Measurements from ENCODE around the gene UTS2R.
"Not testable (repeated sequence)": the region's sequence is repeated elsewhere in the genome, so short reads cannot be mapped to it uniquely, and the experiment has no call there.

The UTS2R gene

DNA sequence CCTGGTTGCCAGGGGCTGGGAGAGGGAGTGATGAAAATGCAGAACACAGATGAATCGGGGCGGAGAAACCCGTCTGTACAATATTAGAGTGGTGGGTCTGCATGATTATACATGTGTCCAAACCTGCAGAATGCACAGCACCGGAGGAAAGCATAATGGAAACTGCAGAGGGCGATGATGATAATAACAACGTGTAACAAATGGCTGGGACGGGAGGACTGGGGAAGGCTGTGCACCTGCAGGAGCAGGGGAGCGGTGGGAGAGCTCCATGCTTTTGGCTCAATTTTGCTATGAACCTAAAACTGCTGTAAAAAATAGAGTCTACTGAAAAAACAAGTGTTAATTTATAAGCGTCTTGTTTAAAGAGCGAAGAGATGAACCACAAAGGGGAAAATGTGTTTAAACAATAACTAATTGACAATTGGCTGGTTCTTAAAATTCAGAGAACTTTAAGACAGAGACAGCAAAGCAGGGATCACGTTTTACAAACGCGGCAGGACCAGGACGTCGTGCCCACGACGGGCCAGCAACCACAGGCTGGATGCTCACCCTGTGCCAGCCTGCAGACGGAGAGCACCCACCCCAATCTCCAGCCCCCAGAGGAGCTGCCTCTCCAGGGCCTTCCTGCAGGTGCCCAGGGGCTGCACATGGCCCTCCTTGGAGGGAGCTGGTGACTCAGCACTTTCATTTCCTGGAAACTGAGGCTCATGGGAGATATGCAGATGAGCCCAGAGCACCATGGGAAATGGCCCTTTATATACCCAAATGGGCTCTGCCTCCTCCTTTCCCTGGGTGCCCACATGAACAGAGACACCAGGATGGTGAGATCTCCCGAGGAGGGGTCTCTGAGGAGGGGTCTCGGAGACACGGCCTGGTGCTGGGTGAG lies 12.9 kb upstream of the UTS2R start, which contains the start of gene TEX19:
TEX19 (plus strand) TSS at position 783 of the 886 bp plus-strand sequence. CDS start 2,904 bp downstream, outside the sequence.
- no peak within 1 kb of the TSS for H3K4me3 ChIP-seq (replicated peaks; ENCODE audit: insufficient read depth, low read length)
- H3K27ac ChIP-seq (replicated peaks) = no peak within 1 kb of the TSS; the same call in 1 of the 2 replicates
- DNase-seq (ENCODE audit: low read depth in 1 of 2, low spot score in 1 of 2) = no peak
- H3K27me3 ChIP-seq (ENCODE audit: insufficient read depth, poor library complexity, severe bottlenecking) = no peaks in the 10 kb centered on the region
- TF ChIP-seq, protein P1, sequence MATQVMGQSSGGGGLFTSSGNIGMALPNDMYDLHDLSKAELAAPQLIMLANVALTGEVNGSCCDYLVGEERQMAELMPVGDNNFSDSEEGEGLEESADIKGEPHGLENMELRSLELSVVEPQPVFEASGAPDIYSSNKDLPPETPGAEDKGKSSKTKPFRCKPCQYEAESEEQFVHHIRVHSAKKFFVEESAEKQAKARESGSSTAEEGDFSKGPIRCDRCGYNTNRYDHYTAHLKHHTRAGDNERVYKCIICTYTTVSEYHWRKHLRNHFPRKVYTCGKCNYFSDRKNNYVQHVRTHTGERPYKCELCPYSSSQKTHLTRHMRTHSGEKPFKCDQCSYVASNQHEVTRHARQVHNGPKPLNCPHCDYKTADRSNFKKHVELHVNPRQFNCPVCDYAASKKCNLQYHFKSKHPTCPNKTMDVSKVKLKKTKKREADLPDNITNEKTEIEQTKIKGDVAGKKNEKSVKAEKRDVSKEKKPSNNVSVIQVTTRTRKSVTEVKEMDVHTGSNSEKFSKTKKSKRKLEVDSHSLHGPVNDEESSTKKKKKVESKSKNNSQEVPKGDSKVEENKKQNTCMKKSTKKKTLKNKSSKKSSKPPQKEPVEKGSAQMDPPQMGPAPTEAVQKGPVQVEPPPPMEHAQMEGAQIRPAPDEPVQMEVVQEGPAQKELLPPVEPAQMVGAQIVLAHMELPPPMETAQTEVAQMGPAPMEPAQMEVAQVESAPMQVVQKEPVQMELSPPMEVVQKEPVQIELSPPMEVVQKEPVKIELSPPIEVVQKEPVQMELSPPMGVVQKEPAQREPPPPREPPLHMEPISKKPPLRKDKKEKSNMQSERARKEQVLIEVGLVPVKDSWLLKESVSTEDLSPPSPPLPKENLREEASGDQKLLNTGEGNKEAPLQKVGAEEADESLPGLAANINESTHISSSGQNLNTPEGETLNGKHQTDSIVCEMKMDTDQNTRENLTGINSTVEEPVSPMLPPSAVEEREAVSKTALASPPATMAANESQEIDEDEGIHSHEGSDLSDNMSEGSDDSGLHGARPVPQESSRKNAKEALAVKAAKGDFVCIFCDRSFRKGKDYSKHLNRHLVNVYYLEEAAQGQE (IDR thresholded peaks at IDR 0.05; ENCODE audit: insufficient replicate concordance, low read depth) = no peak
- no peak for TF ChIP-seq SPI1 (IDR thresholded peaks at IDR 0.05; ENCODE audit: borderline replicate concordance, low read depth)
- no peak for TF ChIP-seq GABPA (IDR thresholded peaks at IDR 0.05; ENCODE audit: low read depth)
- TF ChIP-seq POLR2AphosphoS5 (IDR thresholded peaks at IDR 0.05; ENCODE audit: low read depth) = no peak
- TF ChIP-seq, protein P2, sequence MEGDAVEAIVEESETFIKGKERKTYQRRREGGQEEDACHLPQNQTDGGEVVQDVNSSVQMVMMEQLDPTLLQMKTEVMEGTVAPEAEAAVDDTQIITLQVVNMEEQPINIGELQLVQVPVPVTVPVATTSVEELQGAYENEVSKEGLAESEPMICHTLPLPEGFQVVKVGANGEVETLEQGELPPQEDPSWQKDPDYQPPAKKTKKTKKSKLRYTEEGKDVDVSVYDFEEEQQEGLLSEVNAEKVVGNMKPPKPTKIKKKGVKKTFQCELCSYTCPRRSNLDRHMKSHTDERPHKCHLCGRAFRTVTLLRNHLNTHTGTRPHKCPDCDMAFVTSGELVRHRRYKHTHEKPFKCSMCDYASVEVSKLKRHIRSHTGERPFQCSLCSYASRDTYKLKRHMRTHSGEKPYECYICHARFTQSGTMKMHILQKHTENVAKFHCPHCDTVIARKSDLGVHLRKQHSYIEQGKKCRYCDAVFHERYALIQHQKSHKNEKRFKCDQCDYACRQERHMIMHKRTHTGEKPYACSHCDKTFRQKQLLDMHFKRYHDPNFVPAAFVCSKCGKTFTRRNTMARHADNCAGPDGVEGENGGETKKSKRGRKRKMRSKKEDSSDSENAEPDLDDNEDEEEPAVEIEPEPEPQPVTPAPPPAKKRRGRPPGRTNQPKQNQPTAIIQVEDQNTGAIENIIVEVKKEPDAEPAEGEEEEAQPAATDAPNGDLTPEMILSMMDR (IDR thresholded peaks at IDR 0.05; ENCODE audit: insufficient read depth, low read length) = no peak

DNA sequence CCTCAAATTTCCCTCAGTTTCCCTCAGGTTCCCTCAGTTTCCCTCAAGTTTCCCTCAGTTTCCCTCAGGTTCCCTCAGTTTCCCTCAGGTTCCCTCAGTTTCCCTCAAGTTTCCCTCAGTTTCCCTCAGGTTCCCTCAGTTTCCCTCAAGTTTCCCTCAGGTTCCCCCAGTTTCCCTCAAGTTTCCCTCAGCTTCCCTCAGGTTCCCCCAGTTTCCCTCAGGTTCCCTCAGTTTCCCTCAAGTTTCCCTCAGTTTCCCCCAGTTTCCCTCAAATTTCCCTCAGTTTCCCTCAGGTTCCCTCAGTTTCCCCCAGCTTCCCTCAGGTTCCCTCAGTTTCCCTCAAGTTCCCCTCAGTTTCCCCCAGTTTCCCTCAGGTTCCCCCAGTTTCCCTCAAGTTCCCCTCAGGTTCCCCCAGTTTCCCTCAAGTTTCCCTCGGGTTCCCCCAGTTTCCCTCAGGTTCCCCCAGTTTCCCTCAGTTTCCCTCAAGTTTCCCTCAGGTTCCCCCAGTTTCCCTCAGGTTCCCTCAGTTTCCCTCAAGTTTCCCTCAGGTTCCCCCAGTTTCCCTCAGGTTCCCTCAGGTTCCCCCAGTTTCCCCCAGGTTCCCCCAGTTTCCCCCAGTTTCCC lies 12.0 kb upstream of the UTS2R start:
- not testable (repeated sequence) for H3K4me3 ChIP-seq (replicated peaks; ENCODE audit: insufficient read depth, low read length); H3K27ac ChIP-seq (replicated peaks); DNase-seq (ENCODE audit: low read depth in 1 of 2, low spot score in 1 of 2); H3K27me3 ChIP-seq (ENCODE audit: insufficient read depth, poor library complexity, severe bottlenecking)

DNA sequence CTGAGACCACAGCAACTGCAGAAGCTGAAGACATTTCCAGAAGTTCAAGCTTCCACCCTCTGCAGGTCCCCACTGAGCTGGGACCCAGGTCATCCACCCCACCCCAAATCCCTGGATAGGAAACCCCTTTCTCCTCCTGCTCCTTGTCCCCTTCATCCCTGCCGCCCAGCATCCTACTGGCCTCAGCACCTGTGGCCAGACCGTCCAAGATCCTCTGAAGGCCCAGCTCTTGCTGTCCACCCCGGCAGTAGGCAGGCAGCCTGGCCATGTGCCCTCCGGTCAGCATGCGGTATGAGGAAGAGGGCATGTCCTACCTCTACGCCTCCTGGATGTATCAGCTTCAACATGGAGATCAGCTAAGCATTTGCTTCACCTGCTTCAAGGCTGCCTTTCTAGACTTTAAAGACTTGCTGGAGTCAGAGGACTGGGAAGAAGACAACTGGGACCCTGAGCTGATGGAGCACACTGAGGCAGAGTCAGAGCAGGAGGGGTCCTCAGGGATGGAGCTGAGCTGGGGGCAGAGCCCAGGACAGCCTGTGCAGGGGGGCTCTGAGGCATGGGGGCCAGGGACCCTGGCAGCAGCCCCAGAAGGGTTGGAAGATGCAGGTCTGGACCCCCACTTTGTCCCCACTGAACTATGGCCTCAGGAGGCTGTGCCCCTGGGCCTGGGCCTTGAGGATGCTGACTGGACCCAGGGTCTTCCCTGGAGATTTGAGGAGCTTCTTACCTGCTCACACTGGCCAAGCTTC lies 9.5 kb upstream of the UTS2R start:
- TF ChIP-seq, protein P1 (IDR thresholded peaks at IDR 0.05; ENCODE audit: insufficient replicate concordance, low read depth) = no peak
- TF ChIP-seq POLR2AphosphoS5 (IDR thresholded peaks at IDR 0.05; ENCODE audit: low read depth) (no peak), GABPA (IDR thresholded peaks at IDR 0.05; ENCODE audit: low read depth) (no peak), SPI1 (IDR thresholded peaks at IDR 0.05; ENCODE audit: borderline replicate concordance, low read depth) (no peak)
- TF ChIP-seq, protein P2 (IDR thresholded peaks at IDR 0.05; ENCODE audit: insufficient read depth, low read length) = no peak
- Histone ChIP-seq H3K27me3 (ENCODE audit: insufficient read depth, poor library complexity, severe bottlenecking) (no peaks in the 10 kb centered on the region), H3K4me3 (replicated peaks; ENCODE audit: insufficient read depth, low read length) (no peak overlapping the region), H3K27ac (replicated peaks) (no peak overlapping the region)
- no peak for DNase-seq (ENCODE audit: low read depth in 1 of 2, low spot score in 1 of 2)

All from HL-60 (cell line).